ENCODE results near the gene RAD51D. TPM values are rescaled to one million over a fixed set of nuclear protein-coding genes. Genes with fewer than 3 reads are reported as not detected.

RAD51D gene
- polyA plus RNA-seq, 1 donor (not counting 4 experiments of a cell fraction or from before 2014, with no cell fraction given) = 4.9 TPM

GRCh38 chr17:35167046-35167445 lies 47.4 kb upstream of the RAD51D start:
- Histone ChIP-seq H3K9ac (ENCODE audit: control insufficient read depth, extremely low read depth, insufficient read depth, low read length) (no peak overlapping the region), H3K36me3 (ENCODE audit: control insufficient read depth in 2 of 2, extremely low read depth in 1 of 2, insufficient read depth in 2 of 2, low read length in 2 of 2) (no peaks in the 10 kb centered on the region), H2AFZ (ENCODE audit: control insufficient read depth, low read length) (no peak overlapping the region), H3K9me1 (ENCODE audit: control insufficient read depth, extremely low read depth, insufficient read depth, low read length) (no peaks in the 10 kb centered on the region), H3K27me3 (ENCODE audit: control insufficient read depth, extremely low read depth, insufficient read depth, low read length) (no peaks in the 10 kb centered on the region), H3K27ac (ENCODE audit: control insufficient read depth, insufficient read depth, low read length) (no peak overlapping the region), H4K20me1 (ENCODE audit: control insufficient read depth, extremely low read depth, insufficient read depth, low read length) (no peaks in the 10 kb centered on the region), H3K4me3 (ENCODE audit: control insufficient read depth in 2 of 3, extremely low read depth in 1 of 3, insufficient read depth in 2 of 3, low read depth in 1 of 3, low read length in 3 of 3) (no peak overlapping the region), H3K4me2 (ENCODE audit: control insufficient read depth, extremely low read depth, insufficient read depth, low read depth, low read length) (no peak overlapping the region), H3K9me3 (ENCODE audit: control insufficient read depth, low read depth, low read length) (no peaks in the 10 kb centered on the region), H3K4me1 (ENCODE audit: control insufficient read depth, extremely low read depth, insufficient read depth, low read length) (peaks cover 15% of the 10 kb centered on the region), H3K79me2 (ENCODE audit: control insufficient read depth, insufficient read depth, low read length) (no peaks in the 10 kb centered on the region)
- FAIRE-seq (no peak), DNase-seq (ENCODE audit: low read depth, low spot score) (no peak)
- dilution Hi-C loops (cut with MboI; ENCODE audit: extremely low pct_ligation_motif_present, low sequenced_read_pairs) = no loop called here
- no peak for TF ChIP-seq CTCF (optimal IDR thresholded peaks at IDR 0.05 in 1 of 3, IDR thresholded peaks at IDR 0.05 in 1 of 3, conservative IDR thresholded peaks at IDR 0.05 in 1 of 3; ENCODE audit: extremely low read depth in 1 of 3, insufficient read depth in 2 of 3, low read length in 3 of 3)
- no peak for TF ChIP-seq EZH2 (IDR thresholded peaks at IDR 0.05; ENCODE audit: low read length)

- H2AFZ ChIP-seq (ENCODE audit: control insufficient read depth, low read length) = no peak overlapping the region
- H3K4me1 ChIP-seq (ENCODE audit: control insufficient read depth, extremely low read depth, insufficient read depth, low read length) = peaks cover 18% of the 10 kb centered on the region
- no peaks in the 10 kb centered on the region for H4K20me1 ChIP-seq (ENCODE audit: control insufficient read depth, extremely low read depth, insufficient read depth, low read length)
- FAIRE-seq = no peak
- no peaks in the 10 kb centered on the region for H3K9me1 ChIP-seq (ENCODE audit: control insufficient read depth, extremely low read depth, insufficient read depth, low read length)
- no peak overlapping the region for H3K27ac ChIP-seq (ENCODE audit: control insufficient read depth, insufficient read depth, low read length)
- H3K4me3 ChIP-seq (ENCODE audit: control insufficient read depth in 2 of 3, extremely low read depth in 1 of 3, insufficient read depth in 2 of 3, low read depth in 1 of 3, low read length in 3 of 3) = no peak overlapping the region
- peak overlapping the region; percentile 13 for H3K4me2 ChIP-seq (ENCODE audit: control insufficient read depth, extremely low read depth, insufficient read depth, low read depth, low read length)
- no peaks in the 10 kb centered on the region for H3K27me3 ChIP-seq (ENCODE audit: control insufficient read depth, extremely low read depth, insufficient read depth, low read length)
- dilution Hi-C loops (cut with MboI; ENCODE audit: extremely low pct_ligation_motif_present, low sequenced_read_pairs) = no loop called here
- DNase-seq (ENCODE audit: low read depth, low spot score) = no peak
- TF ChIP-seq CTCF (optimal IDR thresholded peaks at IDR 0.05 in 1 of 3, IDR thresholded peaks at IDR 0.05 in 1 of 3, conservative IDR thresholded peaks at IDR 0.05 in 1 of 3; ENCODE audit: extremely low read depth in 1 of 3, insufficient read depth in 2 of 3, low read length in 3 of 3) (no peak), EZH2 (IDR thresholded peaks at IDR 0.05; ENCODE audit: low read length) (no peak)
- no peaks in the 10 kb centered on the region for H3K9me3 ChIP-seq (ENCODE audit: control insufficient read depth, low read depth, low read length)
- no peaks in the 10 kb centered on the region for H3K79me2 ChIP-seq (ENCODE audit: control insufficient read depth, insufficient read depth, low read length)
- H3K36me3 ChIP-seq (ENCODE audit: control insufficient read depth in 2 of 2, extremely low read depth in 1 of 2, insufficient read depth in 2 of 2, low read length in 2 of 2) = no peaks in the 10 kb centered on the region
- H3K9ac ChIP-seq (ENCODE audit: control insufficient read depth, extremely low read depth, insufficient read depth, low read length) = no peak overlapping the region
Observed at GRCh38 chr17:35166526-35166925, 46.9 kb upstream of the RAD51D start.

All from keratinocyte (primary cell).